ENCODE data around the gene F11. TPM values are rescaled to one million over a fixed set of nuclear protein-coding genes. Genes with fewer than 3 reads are reported as not detected.
"Not testable (repeated sequence)": the region's sequence is repeated elsewhere in the genome, so short reads cannot be mapped to it uniquely, and the experiment has no call there.

Gene F11
- total RNA-seq, 1 experiment from 2014 or later, result not detected

- H3K27ac Mint-ChIP-seq (ENCODE audit: low read depth, unreplicated experiment), result no peak overlapping the region
- no peak overlapping the region for H3K4me3 Mint-ChIP-seq (ENCODE audit: unreplicated experiment)
- DNase-seq (ENCODE audit: unreplicated experiment), result no peak
- no peaks in the 10 kb centered on the region for H3K9me3 Mint-ChIP-seq (ENCODE audit: unreplicated experiment)
- ChIA-PET CTCF (interaction anchor here (0.7 kb wide), 2 partner anchors 38 to 295 kb away, joined by 3 to 4 read pairs; no protein-coding TSS in a partner anchor), POLR2A (interaction anchor here (0.6 kb wide), 1 partner anchor 1091 kb away, joined by 3 read pairs; no protein-coding TSS in a partner anchor)
- no TSS peak for BruUV-seq (replicated peaks)
- peaks cover 5% of the 10 kb centered on the region for H3K4me1 Mint-ChIP-seq (ENCODE audit: insufficient read depth, unreplicated experiment)
- intact Hi-C loops (cut with micrococcal nuclease), result no loop called here
- no peaks in the 10 kb centered on the region for H3K27me3 Mint-ChIP-seq (ENCODE audit: insufficient read depth, unreplicated experiment)
- no peaks in the 10 kb centered on the region for H3K36me3 Mint-ChIP-seq (ENCODE audit: insufficient read depth, unreplicated experiment)
- TF ChIP-seq CTCF (IDR thresholded peaks at IDR 0.05; ENCODE audit: unreplicated experiment), result no peak
These were observed 7.7 kb upstream of the F11 start for GRCh38 chr4:186258216-186258811.

- POLR2A ChIA-PET, result no interaction called here
- Mint-ChIP-seq H3K27me3 (ENCODE audit: insufficient read depth, unreplicated experiment) (no peaks in the 10 kb centered on the region), H3K9me3 (ENCODE audit: unreplicated experiment) (no peaks in the 10 kb centered on the region), H3K4me1 (ENCODE audit: insufficient read depth, unreplicated experiment) (peaks cover 5% of the 10 kb centered on the region), H3K36me3 (ENCODE audit: insufficient read depth, unreplicated experiment) (no peaks in the 10 kb centered on the region), H3K27ac (ENCODE audit: low read depth, unreplicated experiment) (no peak overlapping the region), H3K4me3 (ENCODE audit: unreplicated experiment) (no peak overlapping the region)
- no peak for DNase-seq (ENCODE audit: unreplicated experiment)
- no TSS peak for BruUV-seq (replicated peaks)
- intact Hi-C loops (cut with micrococcal nuclease), result no loop called here
- TF ChIP-seq CTCF (IDR thresholded peaks at IDR 0.05; ENCODE audit: unreplicated experiment), result no peak
- CTCF ChIA-PET, result no interaction called here
These were observed 5.9 kb upstream of the F11 start for GRCh38 chr4:186260117-186260503.

DNA sequence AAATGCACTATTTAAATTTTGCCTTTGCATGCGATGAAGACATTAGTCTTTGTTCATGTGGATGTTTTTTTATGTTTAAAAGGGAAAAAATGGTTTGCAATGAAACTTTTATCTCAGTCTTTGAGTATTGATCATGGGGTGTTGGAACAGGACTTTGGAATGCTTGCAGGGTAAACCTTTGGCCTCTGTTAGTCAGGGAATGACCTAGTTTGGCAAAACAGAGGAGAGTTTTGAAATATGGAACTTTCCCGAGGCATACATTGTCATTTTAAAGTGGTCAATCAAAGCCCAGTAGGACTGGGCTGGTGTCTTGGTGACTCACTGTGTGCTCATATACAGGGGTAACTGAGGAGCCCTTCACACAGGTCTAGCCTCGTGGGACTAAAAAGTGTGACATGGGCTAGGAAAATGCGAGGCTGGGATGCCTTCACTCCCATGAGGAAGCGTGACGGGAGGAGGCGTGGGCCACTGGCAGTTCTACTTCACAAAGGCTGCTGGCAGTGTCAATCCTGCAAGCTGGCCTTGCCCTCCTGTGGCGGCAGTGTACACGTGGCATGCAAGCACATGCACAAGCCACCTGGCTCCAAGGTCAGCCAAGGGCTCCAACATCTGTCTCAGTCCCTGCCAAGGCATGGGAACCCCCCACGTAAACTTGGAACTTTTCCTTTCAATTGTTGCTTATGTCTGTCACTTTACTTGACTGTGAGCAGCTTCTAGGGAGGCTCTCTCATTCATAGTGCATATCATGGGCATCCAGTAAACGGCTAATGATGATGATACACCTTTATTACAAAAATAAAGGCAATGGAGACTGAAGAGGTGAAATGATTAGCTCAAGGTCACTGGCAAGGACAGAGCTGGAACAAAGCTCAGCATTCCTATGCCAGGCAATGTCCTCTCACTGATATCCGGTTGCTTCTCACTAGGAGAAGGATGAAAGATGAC, 5.2 kb upstream of the F11 start:
- no peaks in the 10 kb centered on the region for H3K9me3 Mint-ChIP-seq (ENCODE audit: unreplicated experiment)
- no peak overlapping the region for H3K4me3 Mint-ChIP-seq (ENCODE audit: unreplicated experiment)
- ChIA-PET POLR2A (no interaction called here), CTCF (interaction anchor here (1.6 kb wide), 1 partner anchor 35 kb away, joined by 3 read pairs; no protein-coding TSS in a partner anchor)
- BruUV-seq (replicated peaks), result no TSS peak
- H3K27ac Mint-ChIP-seq (ENCODE audit: low read depth, unreplicated experiment), result no peak overlapping the region
- no peak for TF ChIP-seq CTCF (IDR thresholded peaks at IDR 0.05; ENCODE audit: unreplicated experiment)
- peak; percentile 8 for DNase-seq (ENCODE audit: unreplicated experiment)
- intact Hi-C loops (cut with micrococcal nuclease), result no loop called here
- no peaks in the 10 kb centered on the region for H3K36me3 Mint-ChIP-seq (ENCODE audit: insufficient read depth, unreplicated experiment)
- no peaks in the 10 kb centered on the region for H3K27me3 Mint-ChIP-seq (ENCODE audit: insufficient read depth, unreplicated experiment)
- peaks cover 5% of the 10 kb centered on the region for H3K4me1 Mint-ChIP-seq (ENCODE audit: insufficient read depth, unreplicated experiment)

DNA sequence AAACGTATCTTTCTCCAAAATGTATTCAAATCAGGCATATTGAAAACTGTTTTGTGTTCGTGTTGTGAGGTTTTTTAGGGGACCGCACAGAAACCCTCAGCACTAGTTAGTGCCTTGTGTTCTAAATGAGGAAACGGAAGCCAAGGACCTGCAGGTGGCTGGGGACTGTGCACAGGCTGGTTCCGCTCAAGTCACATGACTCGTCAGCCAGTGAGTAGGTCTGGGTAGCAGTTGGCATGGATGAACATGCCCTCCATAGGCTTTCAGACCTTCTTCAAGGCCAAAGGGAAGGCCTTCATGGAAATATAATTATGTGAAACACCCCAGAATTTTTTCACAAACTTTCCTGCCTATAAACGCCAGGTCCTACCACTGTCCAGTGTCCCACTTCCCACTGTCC, 1.3 kb upstream of the F11 start:
- Mint-ChIP-seq H3K36me3 (ENCODE audit: insufficient read depth, unreplicated experiment) (no peaks in the 10 kb centered on the region), H3K4me1 (ENCODE audit: insufficient read depth, unreplicated experiment) (peaks cover 5% of the 10 kb centered on the region), H3K27me3 (ENCODE audit: insufficient read depth, unreplicated experiment) (no peaks in the 10 kb centered on the region), H3K9me3 (ENCODE audit: unreplicated experiment) (no peaks in the 10 kb centered on the region), H3K4me3 (ENCODE audit: unreplicated experiment) (no peak overlapping the region), H3K27ac (ENCODE audit: low read depth, unreplicated experiment) (no peak overlapping the region)
- ChIA-PET CTCF (no interaction called here), POLR2A (no interaction called here)
- no peak for TF ChIP-seq CTCF (IDR thresholded peaks at IDR 0.05; ENCODE audit: unreplicated experiment)
- no TSS peak for BruUV-seq (replicated peaks)
- DNase-seq (ENCODE audit: unreplicated experiment), result no peak
- intact Hi-C loops (cut with micrococcal nuclease), result no loop called here

DNA sequence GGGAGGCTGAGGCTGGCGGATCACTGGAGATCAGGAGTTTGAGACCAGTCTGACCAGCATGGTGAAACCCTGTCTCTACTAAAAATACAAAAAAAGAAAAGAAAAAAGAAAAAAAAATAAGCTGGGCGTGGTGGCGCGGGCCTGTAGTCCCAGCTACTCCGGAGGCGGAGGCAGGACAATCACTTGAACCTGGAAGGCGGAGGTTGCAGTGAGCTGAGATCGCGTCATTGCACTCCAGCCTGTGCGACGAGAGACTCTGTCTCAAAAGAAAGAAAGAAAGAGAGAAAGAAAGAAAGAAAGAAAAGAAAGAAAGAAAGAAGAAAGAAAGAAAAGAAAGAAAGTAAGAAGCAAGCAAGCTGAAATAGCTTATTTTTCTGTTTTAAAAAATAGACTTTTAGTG, 739 bp upstream of the F11 start:
- H3K9me3 Mint-ChIP-seq (ENCODE audit: unreplicated experiment); H3K36me3 Mint-ChIP-seq (ENCODE audit: insufficient read depth, unreplicated experiment); intact Hi-C loops (cut with micrococcal nuclease); DNase-seq (ENCODE audit: unreplicated experiment); H3K4me1 Mint-ChIP-seq (ENCODE audit: insufficient read depth, unreplicated experiment); BruUV-seq (replicated peaks); H3K27me3 Mint-ChIP-seq (ENCODE audit: insufficient read depth, unreplicated experiment); H3K27ac Mint-ChIP-seq (ENCODE audit: low read depth, unreplicated experiment); H3K4me3 Mint-ChIP-seq (ENCODE audit: unreplicated experiment); POLR2A ChIA-PET: not testable (repeated sequence)
- CTCF ChIA-PET, result interaction anchor here (0.8 kb wide), 1 partner anchor 30 kb away, joined by 3 read pairs; no protein-coding TSS in a partner anchor
